ENCODE measurements around the gene ITPR1.

DNA sequence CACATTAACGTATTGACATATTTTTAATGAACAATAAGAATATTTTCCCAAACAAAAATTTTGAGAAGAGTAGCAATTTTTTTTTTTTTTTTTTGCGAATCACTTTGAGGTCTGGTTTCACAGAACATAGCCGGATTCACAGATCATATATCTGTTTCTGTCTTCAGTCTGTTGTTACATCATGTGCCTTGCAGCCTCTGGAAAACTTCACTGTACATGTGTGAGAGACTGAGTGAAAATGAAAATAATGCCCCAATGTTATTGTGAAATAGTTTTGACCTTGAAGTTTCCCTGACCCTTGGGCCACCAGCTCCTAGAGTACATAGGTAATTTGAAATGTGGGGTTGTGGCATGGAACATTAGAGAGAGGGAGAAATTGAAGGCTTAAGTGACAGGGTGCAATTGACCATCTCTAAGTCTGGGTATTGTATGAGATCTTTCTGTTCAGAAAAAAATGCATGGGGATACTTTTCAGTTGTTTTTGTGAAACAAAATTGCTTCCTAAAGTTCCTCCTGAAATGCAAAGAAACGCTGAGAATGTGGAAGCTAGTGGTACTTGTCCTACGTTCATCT lies 14.0 kb downstream of the ITPR1 start:
- TF ChIP-seq EZH2 (IDR thresholded peaks at IDR 0.05; ENCODE audit: insufficient read depth, poor library complexity, severe bottlenecking): no peak
- TF ChIP-seq EZH2phosphoT487 (IDR thresholded peaks at IDR 0.05; ENCODE audit: insufficient read depth, low read depth): no peak
